Measurements from ENCODE around the gene CLCN7. TPM values are rescaled to one million over a fixed set of nuclear protein-coding genes. Genes with fewer than 3 reads are reported as not detected.

Gene CLCN7
- total and polyA plus RNA-seq, 4 experiments from 2014 or later, result 18.1 to 111 (median 67.3) TPM

- no peak for DNase-seq
- Histone ChIP-seq H3K27me3 (ENCODE audit: insufficient read depth, low read length) (no peaks in the 10 kb centered on the region), H3K4me1 (ENCODE audit: insufficient read depth, low read length) (no peaks in the 10 kb centered on the region), H3K9me3 (ENCODE audit: control insufficient read depth in 1 of 2, low read length in 2 of 2) (no peaks in the 10 kb centered on the region), H3K27ac (ENCODE audit: low read depth, low read length) (no peak overlapping the region), H3K36me3 (ENCODE audit: insufficient read depth, low read length) (no peaks in the 10 kb centered on the region), H3K4me3 (ENCODE audit: low read length in 2 of 2) (no peak overlapping the region)
- H3K36me3 Mint-ChIP-seq, result peaks cover 18 to 23% of the 10 kb centered on the region in 2 donors
- H3K9me3 Mint-ChIP-seq, result no peaks in the 10 kb centered on the region
- intact Hi-C loops (cut with micrococcal nuclease), result no loop called here
- POLR2A ChIA-PET (ENCODE audit: partially characterized antibody), result no interaction called here
- no peaks in the 10 kb centered on the region for H3K27me3 Mint-ChIP-seq
- H3K27ac Mint-ChIP-seq, result no peak overlapping the region
- peaks cover 0 to 4% (median 0%) of the 10 kb centered on the region in 4 donors for H3K4me1 Mint-ChIP-seq
- CTCF ChIA-PET (ENCODE audit: partially characterized antibody), result no interaction called here
- no peak overlapping the region for H3K4me3 Mint-ChIP-seq
Observed at GRCh38 chr16:1500465-1501150, 25.8 kb upstream of the CLCN7 start.

- H3K36me3 ChIP-seq (ENCODE audit: insufficient read depth, low read length), result no peaks in the 10 kb centered on the region
- H3K4me1 ChIP-seq (ENCODE audit: insufficient read depth, low read length), result no peaks in the 10 kb centered on the region
- peaks cover 18 to 23% of the 10 kb centered on the region in 2 donors for H3K36me3 Mint-ChIP-seq
- no peaks in the 10 kb centered on the region for H3K9me3 ChIP-seq (ENCODE audit: control insufficient read depth in 1 of 2, low read length in 2 of 2)
- peaks cover 0 to 4% (median under 1%) of the 10 kb centered on the region in 4 donors for H3K4me1 Mint-ChIP-seq
- no peak overlapping the region for H3K4me3 Mint-ChIP-seq
- POLR2A ChIA-PET (ENCODE audit: partially characterized antibody), result no interaction called here
- H3K27me3 ChIP-seq (ENCODE audit: insufficient read depth, low read length), result no peaks in the 10 kb centered on the region
- H3K27ac Mint-ChIP-seq, result no peak overlapping the region
- no peaks in the 10 kb centered on the region for H3K9me3 Mint-ChIP-seq
- no peak overlapping the region for H3K4me3 ChIP-seq (ENCODE audit: low read length in 2 of 2)
- intact Hi-C loops (cut with micrococcal nuclease), result loop anchor here (10.0 kb wide), 1 partner anchor 205 kb away; the partner anchor contains the start of gene MAPK8IP3
- CTCF ChIA-PET (ENCODE audit: partially characterized antibody), result no interaction called here
- DNase-seq, result no peak
- H3K27ac ChIP-seq (ENCODE audit: low read depth, low read length), result no peak overlapping the region
- H3K27me3 Mint-ChIP-seq, result no peaks in the 10 kb centered on the region
Observed at GRCh38 chr16:1499756-1500464, 25.1 kb upstream of the CLCN7 start.

- intact Hi-C loops (cut with micrococcal nuclease), result loop anchor here (10.0 kb wide), 1 partner anchor 206 kb away; the partner anchor contains the start of gene MAPK8IP3
Observed at GRCh38 chr16:1498899-1499676, 24.3 kb upstream of the CLCN7 start.

GRCh38 chr16:1497014-1497598 lies 22.3 kb upstream of the CLCN7 start:
- H3K36me3 ChIP-seq (ENCODE audit: insufficient read depth, low read length), result no peaks in the 10 kb centered on the region
- no peak for DNase-seq
- Mint-ChIP-seq H3K9me3 (peaks cover 0 to 1% (median 0%) of the 10 kb centered on the region in 8 donors), H3K27me3 (no peaks in the 10 kb centered on the region), H3K36me3 (peaks cover 10 to 18% of the 10 kb centered on the region in 2 donors), H3K4me3 (no peak overlapping the region), H3K27ac (no peak overlapping the region), H3K4me1 (peaks cover 7 to 22% (median 15%) of the 10 kb centered on the region in 4 donors)
- H3K27ac ChIP-seq (ENCODE audit: low read depth, low read length), result no peak overlapping the region
- intact Hi-C loops (cut with micrococcal nuclease), result loop anchor here (10.0 kb wide), 1 partner anchor 208 kb away; the partner anchor contains the start of gene MAPK8IP3
- no peaks in the 10 kb centered on the region for H3K9me3 ChIP-seq (ENCODE audit: control insufficient read depth in 1 of 2, low read length in 2 of 2)
- ChIA-PET POLR2A (ENCODE audit: partially characterized antibody) (interaction anchor here (0.5 kb wide), 1 partner anchor 544 kb away, joined by 3 read pairs; no protein-coding TSS in a partner anchor), CTCF (ENCODE audit: partially characterized antibody) (no interaction called here)
- H3K4me3 ChIP-seq (ENCODE audit: low read length in 2 of 2), result no peak overlapping the region
- no peaks in the 10 kb centered on the region for H3K27me3 ChIP-seq (ENCODE audit: insufficient read depth, low read length)
- peaks cover 19% of the 10 kb centered on the region for H3K4me1 ChIP-seq (ENCODE audit: insufficient read depth, low read length)

More at GRCh38 chr16:1498899-1499676, 24.3 kb upstream of the CLCN7 start:
- Histone ChIP-seq H3K9me3 (ENCODE audit: control insufficient read depth in 1 of 2, low read length in 2 of 2) (no peaks in the 10 kb centered on the region), H3K27ac (ENCODE audit: low read depth, low read length) (no peak overlapping the region), H3K4me3 (ENCODE audit: low read length in 2 of 2) (no peak overlapping the region), H3K27me3 (ENCODE audit: insufficient read depth, low read length) (no peaks in the 10 kb centered on the region), H3K4me1 (ENCODE audit: insufficient read depth, low read length) (peaks cover 5% of the 10 kb centered on the region), H3K36me3 (ENCODE audit: insufficient read depth, low read length) (no peaks in the 10 kb centered on the region)
- Mint-ChIP-seq H3K4me3 (no peak overlapping the region), H3K27me3 (no peaks in the 10 kb centered on the region), H3K27ac (no peak overlapping the region), H3K9me3 (no peaks in the 10 kb centered on the region), H3K4me1 (peaks cover 0 to 9% (median 3%) of the 10 kb centered on the region in 4 donors), H3K36me3 (peaks cover 18 to 23% of the 10 kb centered on the region in 2 donors)
- no peak for DNase-seq
- ChIA-PET CTCF (ENCODE audit: partially characterized antibody) (no interaction called here), POLR2A (ENCODE audit: partially characterized antibody) (no interaction called here)

- Histone ChIP-seq H3K27ac (ENCODE audit: low read depth, low read length) (no peak overlapping the region), H3K4me1 (ENCODE audit: insufficient read depth, low read length) (peaks cover 20% of the 10 kb centered on the region), H3K36me3 (ENCODE audit: insufficient read depth, low read length) (no peaks in the 10 kb centered on the region), H3K4me3 (ENCODE audit: low read length in 2 of 2) (no peak overlapping the region), H3K27me3 (ENCODE audit: insufficient read depth, low read length) (no peaks in the 10 kb centered on the region), H3K9me3 (ENCODE audit: control insufficient read depth in 1 of 2, low read length in 2 of 2) (no peaks in the 10 kb centered on the region)
- H3K36me3 Mint-ChIP-seq, result peaks cover 5 to 16% of the 10 kb centered on the region in 2 donors
- ChIA-PET CTCF (ENCODE audit: partially characterized antibody) (no interaction called here), POLR2A (ENCODE audit: partially characterized antibody) (no interaction called here)
- DNase-seq, result no peak
- H3K27me3 Mint-ChIP-seq, result no peaks in the 10 kb centered on the region
- peak overlapping the region in 1 of 7 donors; percentile 24 for H3K27ac Mint-ChIP-seq
- H3K4me3 Mint-ChIP-seq, result peak overlapping the region in 2 of 8 donors; percentile 6 to 36
- H3K9me3 Mint-ChIP-seq, result peaks cover 0 to 1% (median 0%) of the 10 kb centered on the region in 8 donors
- peaks cover 7 to 22% (median 15%) of the 10 kb centered on the region in 4 donors for H3K4me1 Mint-ChIP-seq
- intact Hi-C loops (cut with micrococcal nuclease), result loop anchor here (10.0 kb wide), 1 partner anchor 208 kb away; the partner anchor contains the start of gene MAPK8IP3
Observed at GRCh38 chr16:1496464-1496863, 21.6 kb upstream of the CLCN7 start.

- H3K27ac Mint-ChIP-seq, result no peak overlapping the region
- H3K27me3 Mint-ChIP-seq, result no peaks in the 10 kb centered on the region
- no peaks in the 10 kb centered on the region for H3K27me3 ChIP-seq (ENCODE audit: insufficient read depth, low read length)
- ChIA-PET POLR2A (ENCODE audit: partially characterized antibody) (no interaction called here), CTCF (ENCODE audit: partially characterized antibody) (no interaction called here)
- H3K27ac ChIP-seq (ENCODE audit: low read depth, low read length), result no peak overlapping the region
- intact Hi-C loops (cut with micrococcal nuclease), result loop anchor here (10.0 kb wide), 1 partner anchor 209 kb away; the partner anchor contains the start of gene MAPK8IP3
- peaks cover 5 to 16% of the 10 kb centered on the region in 2 donors for H3K36me3 Mint-ChIP-seq
- H3K9me3 Mint-ChIP-seq, result peaks cover 0 to 1% (median 0%) of the 10 kb centered on the region in 8 donors
- H3K4me1 ChIP-seq (ENCODE audit: insufficient read depth, low read length), result peaks cover 20% of the 10 kb centered on the region
- no peak for DNase-seq
- no peaks in the 10 kb centered on the region for H3K9me3 ChIP-seq (ENCODE audit: control insufficient read depth in 1 of 2, low read length in 2 of 2)
- peak overlapping the region in 1 of 8 donors; percentile 9 for H3K4me3 Mint-ChIP-seq
- peaks cover 7 to 22% (median 15%) of the 10 kb centered on the region in 4 donors for H3K4me1 Mint-ChIP-seq
- H3K4me3 ChIP-seq (ENCODE audit: low read length in 2 of 2), result no peak overlapping the region
- no peaks in the 10 kb centered on the region for H3K36me3 ChIP-seq (ENCODE audit: insufficient read depth, low read length)
Observed at GRCh38 chr16:1495889-1496262, 21.0 kb upstream of the CLCN7 start.
